Measurements from ENCODE around the gene TMEM92.
"Not testable (repeated sequence)": the region's sequence is repeated elsewhere in the genome, so short reads cannot be mapped to it uniquely, and the experiment has no call there.

TMEM92 gene

GRCh38 chr17:50283714-50284113 is 9.4 kb downstream of the TMEM92 start:
- DNase-seq (ENCODE audit: extremely low spot score), result no peak
- CTCF ChIA-PET, result no interaction called here
- POLR2A ChIA-PET, result no interaction called here
- TF ChIP-seq CTBP1 (IDR thresholded peaks at IDR 0.05; ENCODE audit: borderline replicate concordance) (no peak), PKNOX1 (IDR thresholded peaks at IDR 0.05) (no peak), BHLHE40 (IDR thresholded peaks at IDR 0.05; ENCODE audit: borderline replicate concordance) (no peak), TARDBP (IDR thresholded peaks at IDR 0.05) (no peak), NFRKB (IDR thresholded peaks at IDR 0.05) (no peak), HDGF (IDR thresholded peaks at IDR 0.05; ENCODE audit: borderline replicate concordance) (no peak), FOXA1 (IDR thresholded peaks at IDR 0.05) (no peak), L3MBTL2 (conservative IDR thresholded peaks at IDR 0.05) (no peak), ELF4 (IDR thresholded peaks at IDR 0.05) (no peak), ZNF384 (IDR thresholded peaks at IDR 0.05) (no peak), FOXK2 (IDR thresholded peaks at IDR 0.05) (no peak), FOXM1 (IDR thresholded peaks at IDR 0.05; ENCODE audit: borderline replicate concordance) (no peak), SP1 (IDR thresholded peaks at IDR 0.05) (no peak)

GRCh38 chr17:50285941-50286340 is 11.7 kb downstream of the TMEM92 start:
- ChIA-PET CTCF (no interaction called here), POLR2A (no interaction called here)
- TF ChIP-seq SP1 (IDR thresholded peaks at IDR 0.05), result no peak
- no peak for TF ChIP-seq ARNT (IDR thresholded peaks at IDR 0.05)
- TF ChIP-seq NFRKB (IDR thresholded peaks at IDR 0.05), result no peak
- TF ChIP-seq CTBP1 (IDR thresholded peaks at IDR 0.05; ENCODE audit: borderline replicate concordance), result no peak
- TF ChIP-seq FOXK2 (IDR thresholded peaks at IDR 0.05), result no peak
- no peak for TF ChIP-seq L3MBTL2 (conservative IDR thresholded peaks at IDR 0.05)
- no peak for TF ChIP-seq SUZ12 (IDR thresholded peaks at IDR 0.05)
- TF ChIP-seq HDGF (IDR thresholded peaks at IDR 0.05; ENCODE audit: borderline replicate concordance), result no peak
- no peak for TF ChIP-seq TARDBP (IDR thresholded peaks at IDR 0.05)
- TF ChIP-seq ZNF384 (IDR thresholded peaks at IDR 0.05), result no peak
- no peak for TF ChIP-seq FOXM1 (IDR thresholded peaks at IDR 0.05; ENCODE audit: borderline replicate concordance)
- TF ChIP-seq FOXA1 (IDR thresholded peaks at IDR 0.05), result no peak
- TF ChIP-seq LEF1 (IDR thresholded peaks at IDR 0.05; ENCODE audit: borderline replicate concordance), result no peak
- no peak for TF ChIP-seq BHLHE40 (IDR thresholded peaks at IDR 0.05; ENCODE audit: borderline replicate concordance)
- no peak for TF ChIP-seq ELF4 (IDR thresholded peaks at IDR 0.05)
- no peak for TF ChIP-seq PKNOX1 (IDR thresholded peaks at IDR 0.05)
- DNase-seq (ENCODE audit: extremely low spot score), result no peak

GRCh38 chr17:50287302-50287701 is 13.0 kb downstream of the TMEM92 start:
- CTCF ChIA-PET; DNase-seq (ENCODE audit: extremely low spot score); POLR2A ChIA-PET: not testable (repeated sequence)

- POLR2A ChIA-PET, result no interaction called here
Measured at GRCh38 chr17:50288306-50288705, 14.0 kb downstream of the TMEM92 start.

GRCh38 chr17:50289278-50289677 is 15.0 kb downstream of the TMEM92 start:
- no peak for DNase-seq (ENCODE audit: extremely low spot score)
- CTCF ChIA-PET, result interaction anchor here (0.6 to 2.6 kb wide), 2 partner anchors 27 to 89 kb away, joined by 3 to 7 read pairs; no protein-coding TSS in a partner anchor
- TF ChIP-seq ELF4 (IDR thresholded peaks at IDR 0.05) (no peak), ARNT (IDR thresholded peaks at IDR 0.05) (no peak), FOXA1 (IDR thresholded peaks at IDR 0.05) (no peak)
- POLR2A ChIA-PET, result interaction anchor here (1.2 kb wide), 1 partner anchor 128 kb away, joined by 5 read pairs; no protein-coding TSS in a partner anchor

More at GRCh38 chr17:50288306-50288705, 14.0 kb downstream of the TMEM92 start:
- CTCF ChIA-PET, result interaction anchor here (0.6 to 2.6 kb wide), 3 partner anchors 45 to 194 kb away, joined by 3 to 7 read pairs (median 3); no protein-coding TSS in a partner anchor
- no peak for DNase-seq (ENCODE audit: extremely low spot score)
- TF ChIP-seq ZNF384 (IDR thresholded peaks at IDR 0.05) (no peak), ARNT (IDR thresholded peaks at IDR 0.05) (no peak), PKNOX1 (IDR thresholded peaks at IDR 0.05) (no peak), FOXA1 (IDR thresholded peaks at IDR 0.05) (no peak), TARDBP (IDR thresholded peaks at IDR 0.05) (no peak), HDGF (IDR thresholded peaks at IDR 0.05; ENCODE audit: borderline replicate concordance) (no peak), LEF1 (IDR thresholded peaks at IDR 0.05; ENCODE audit: borderline replicate concordance) (no peak), L3MBTL2 (conservative IDR thresholded peaks at IDR 0.05) (no peak), SUZ12 (IDR thresholded peaks at IDR 0.05) (no peak), NFRKB (IDR thresholded peaks at IDR 0.05) (no peak), BHLHE40 (IDR thresholded peaks at IDR 0.05; ENCODE audit: borderline replicate concordance) (no peak), FOXK2 (IDR thresholded peaks at IDR 0.05) (no peak)

GRCh38 chr17:50289991-50290702 is 15.9 kb downstream of the TMEM92 start:
- no peak for DNase-seq (ENCODE audit: extremely low spot score)
- ChIA-PET POLR2A (interaction anchor here (1.2 kb wide), 1 partner anchor 129 kb away, joined by 5 read pairs; no protein-coding TSS in a partner anchor), CTCF (interaction anchor here (0.6 to 2.6 kb wide), 2 partner anchors 28 to 90 kb away, joined by 3 to 7 read pairs; no protein-coding TSS in a partner anchor)
- TF ChIP-seq FOXA1 (IDR thresholded peaks at IDR 0.05), result no peak
- TF ChIP-seq BHLHE40 (IDR thresholded peaks at IDR 0.05; ENCODE audit: borderline replicate concordance), result no peak
- no peak for TF ChIP-seq ELF4 (IDR thresholded peaks at IDR 0.05)
- no peak for TF ChIP-seq FOXK2 (IDR thresholded peaks at IDR 0.05)
- TF ChIP-seq NFRKB (IDR thresholded peaks at IDR 0.05), result no peak
- TF ChIP-seq PKNOX1 (IDR thresholded peaks at IDR 0.05), result no peak
- no peak for TF ChIP-seq L3MBTL2 (conservative IDR thresholded peaks at IDR 0.05)
- no peak for TF ChIP-seq SP1 (IDR thresholded peaks at IDR 0.05)

All from HEK293T (cell line).